Activated CD8-positive, alpha-beta memory T cell treated with anti-CD3 and anti-CD28 coated beads for 1 hour (primary cell): Measurements from ENCODE around the gene SMIM41.

Experiments used
- DNase-seq, 2 donors: peaks; one replicate each; pipeline ENCODE4 v3.0.0-alpha.2; 2020; ENCODE audit warnings: low read depth in 1 of 2; ENCODE audit errors: extremely low read depth in 1 of 2

Gene SMIM41

DNA sequence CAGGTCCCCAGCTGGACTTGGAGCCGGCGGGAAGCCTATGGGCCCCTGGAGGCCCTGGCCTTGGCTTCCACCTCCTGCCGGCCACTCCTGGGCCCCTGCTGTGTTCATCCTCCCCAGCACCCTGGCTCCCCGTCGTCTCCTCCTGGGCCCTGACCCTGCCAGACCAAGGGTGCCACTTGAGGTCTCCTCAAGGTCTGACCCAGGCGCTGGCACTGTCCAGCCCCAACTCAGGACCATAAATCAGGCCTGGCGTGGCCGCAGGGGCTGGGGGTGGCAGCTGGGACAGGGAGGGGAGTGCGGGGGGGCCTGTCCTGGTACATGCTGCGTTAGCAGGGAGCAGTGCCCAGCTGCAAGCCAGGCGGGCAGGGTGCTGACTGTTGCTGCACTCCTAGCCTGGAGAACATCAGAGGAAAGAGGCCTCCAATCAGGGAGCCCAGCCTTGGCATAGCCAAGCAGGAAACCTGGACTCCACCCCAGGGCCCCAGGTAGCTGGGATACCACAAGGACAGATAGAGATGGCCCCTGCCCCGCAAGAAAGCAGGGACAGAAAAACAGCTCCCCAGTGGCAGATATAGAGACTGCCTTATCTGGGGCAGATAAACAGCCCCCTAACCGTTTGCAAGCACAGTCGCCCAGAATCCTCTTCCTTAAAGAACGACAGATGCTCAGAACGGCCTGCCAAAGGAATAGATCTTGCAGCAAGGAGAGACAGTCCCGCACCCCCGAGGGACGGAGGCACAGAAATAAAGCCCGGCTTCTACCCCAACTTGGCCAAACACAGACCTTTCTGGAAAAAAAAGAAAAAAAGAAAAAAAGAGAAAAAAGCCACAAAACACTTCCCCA, 16.2 kb upstream of the SMIM41 start:
- DNase-seq: no peak

DNA sequence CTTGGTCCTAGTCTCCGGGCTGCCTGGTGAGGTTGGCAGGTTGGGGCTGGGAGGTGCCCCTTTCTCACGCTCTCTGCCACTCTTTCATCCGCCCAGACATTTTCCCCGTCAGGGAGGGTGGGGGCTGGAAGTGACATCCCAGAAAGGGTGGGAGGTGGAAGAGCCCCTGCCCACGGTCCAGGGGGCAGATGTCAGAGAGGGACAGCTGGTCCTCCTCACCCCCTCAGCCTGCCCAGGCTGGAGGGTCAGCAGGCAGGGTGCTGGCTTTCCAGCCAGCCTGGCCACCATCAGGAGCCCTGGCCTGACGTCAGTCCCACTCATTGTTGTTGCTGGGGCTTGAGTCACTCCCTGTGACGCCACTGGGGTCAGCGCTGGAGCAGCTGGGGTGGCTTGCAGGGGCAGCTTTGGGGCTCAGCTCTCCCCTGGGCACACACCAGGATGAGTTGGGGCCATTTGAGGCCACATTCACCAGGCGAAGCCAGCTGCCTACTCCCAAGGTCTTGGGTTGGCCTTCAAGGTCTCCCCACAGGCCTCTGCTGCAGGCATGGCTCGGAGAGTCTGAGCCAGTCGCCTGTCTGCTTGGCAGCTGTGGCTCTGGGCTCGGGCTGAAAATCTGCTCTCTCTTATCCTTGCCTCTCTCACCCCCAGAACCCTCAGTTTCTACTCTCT, 15.4 kb upstream of the SMIM41 start:
- no peak for DNase-seq

- no peak for DNase-seq
These were observed 13.0 kb upstream of the SMIM41 start for GRCh38 chr12:52066346-52067080.

DNA sequence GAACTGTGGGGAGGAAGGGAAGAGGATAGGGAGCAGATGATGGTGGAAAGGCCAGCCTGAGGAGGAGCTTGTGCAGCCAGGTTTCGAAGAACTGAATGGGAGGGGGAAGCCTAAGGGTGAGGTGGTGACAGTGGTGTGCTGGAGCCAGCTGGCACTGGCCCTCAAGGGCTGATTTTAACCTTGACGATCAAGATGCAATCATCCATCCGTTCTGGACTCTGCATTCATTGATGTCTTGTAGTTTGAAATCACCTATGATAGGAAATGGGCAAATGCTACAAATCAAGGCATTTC, 12.5 kb upstream of the SMIM41 start:
- no peak for DNase-seq

GRCh38 chr12:52069327-52070184, 9.9 kb upstream of the SMIM41 start, which contains the start of gene ATG101:
ATG101 (plus strand) TSS chr12:52069978; CDS start chr12:52073651, 3,673 bp downstream.
- peak; percentile 58 to 68 for DNase-seq

- DNase-seq: no peak
These were observed 9.1 kb upstream of the SMIM41 start for GRCh38 chr12:52070185-52070925.

GRCh38 chr12:52073531-52074381, 5.7 kb upstream of the SMIM41 start:
- no peak for DNase-seq

DNA sequence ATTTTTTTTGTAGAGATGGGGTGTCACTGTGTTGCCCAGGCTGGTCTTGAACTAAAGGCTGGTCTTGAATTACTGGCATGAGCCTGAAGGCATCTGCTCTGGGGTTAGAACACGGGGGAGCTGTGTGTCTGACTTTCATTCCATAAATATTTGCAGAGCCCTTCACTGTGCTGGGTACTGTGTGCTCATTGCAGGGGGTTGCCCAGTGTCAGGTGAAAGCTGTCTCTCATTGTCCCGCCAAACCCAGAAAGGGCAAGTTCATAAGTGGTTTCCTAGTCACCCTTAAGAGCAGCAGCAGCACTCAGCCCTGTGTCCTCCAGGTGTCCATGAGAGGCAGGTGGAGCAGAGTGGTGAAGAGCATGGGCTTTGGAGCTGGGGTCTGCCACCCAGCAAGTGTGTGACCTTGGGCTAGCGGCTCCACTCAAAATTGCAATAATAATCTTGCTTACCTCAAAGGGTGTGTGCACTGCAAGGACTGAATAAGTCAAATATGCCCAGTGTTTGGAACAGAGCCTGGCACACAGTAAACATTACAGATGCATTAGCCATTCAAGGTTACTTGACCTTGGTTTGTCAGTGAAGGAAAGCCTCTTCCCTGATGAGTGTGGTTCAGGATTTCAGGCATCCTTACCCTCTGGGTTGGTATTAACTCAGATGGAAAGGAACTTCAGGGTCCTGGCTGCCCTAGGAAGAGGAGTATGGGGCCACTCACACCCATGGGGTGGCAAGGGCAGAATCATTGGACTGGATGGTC, 4.4 kb upstream of the SMIM41 start:
- DNase-seq: no peak

GRCh38 chr12:52076811-52077210, 2.7 kb upstream of the SMIM41 start:
- no peak for DNase-seq

- DNase-seq: no peak
These were observed 1.2 kb upstream of the SMIM41 start for GRCh38 chr12:52078276-52078675.

- no peak for DNase-seq
These were observed 1.1 kb downstream of the SMIM41 start for GRCh38 chr12:52080403-52081251.

DNA sequence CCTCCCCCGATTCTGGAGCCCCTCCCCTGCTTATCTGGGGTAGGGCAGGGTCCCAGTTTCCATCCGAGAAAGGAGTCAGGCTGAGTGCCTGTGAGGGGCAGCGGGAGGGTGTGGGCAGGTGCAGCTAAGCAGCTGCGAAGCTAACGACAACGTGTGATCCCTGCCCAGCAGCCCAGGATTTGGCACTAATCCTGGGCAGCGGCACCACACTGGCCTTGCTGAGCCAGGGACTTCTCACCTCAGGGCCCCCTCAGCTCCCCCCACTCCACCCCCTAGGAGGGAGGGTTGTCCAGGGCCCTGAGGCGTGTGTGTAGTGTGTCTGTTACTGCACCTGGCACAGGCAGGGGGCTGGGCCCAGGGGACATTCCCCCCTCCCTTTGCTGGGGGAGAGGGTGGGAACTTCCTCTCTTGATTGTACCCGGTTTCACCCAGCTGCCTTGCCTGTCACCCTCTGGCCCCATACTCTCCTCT, 1.8 kb downstream of the SMIM41 start:
- no peak for DNase-seq

DNA sequence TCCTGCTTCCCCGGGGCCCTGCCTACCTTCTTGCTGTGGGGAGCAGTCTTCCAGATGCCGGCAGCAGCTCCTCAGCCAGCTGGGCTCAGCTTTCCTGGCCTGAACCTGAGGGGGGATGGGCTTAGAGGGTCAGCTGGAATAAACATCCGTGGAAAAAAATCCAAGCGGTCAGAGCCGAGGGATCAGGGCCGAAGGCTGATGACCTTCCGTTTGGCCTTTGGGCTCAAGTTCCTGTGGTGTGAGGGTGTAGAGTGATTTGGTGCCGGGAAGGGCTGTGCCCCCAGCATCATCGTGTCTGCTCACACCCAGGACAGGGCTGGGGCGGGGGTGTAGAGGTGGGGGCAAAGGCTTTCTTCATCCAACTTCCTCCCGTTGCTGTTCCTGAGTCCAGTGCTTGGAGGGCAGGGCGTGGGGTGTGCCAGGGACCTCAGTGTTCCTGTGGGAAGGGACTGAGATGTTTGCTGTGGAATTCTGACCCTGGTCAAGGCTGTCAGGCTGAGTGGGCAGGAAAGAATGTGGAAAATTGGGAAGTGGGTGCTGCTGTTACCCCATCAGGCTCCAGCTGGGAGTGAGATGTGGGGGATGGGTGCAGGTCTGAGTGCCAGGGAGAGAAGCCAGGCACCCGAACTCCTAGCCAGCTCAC, 2.6 kb downstream of the SMIM41 start:
- DNase-seq: no peak

- DNase-seq: no peak
These were observed 3.1 kb downstream of the SMIM41 start for GRCh38 chr12:52082669-52082987.

GRCh38 chr12:52082988-52083637, 3.6 kb downstream of the SMIM41 start:
- peak; percentile 31 to 58 for DNase-seq

GRCh38 chr12:52083638-52083996, 4.1 kb downstream of the SMIM41 start:
- DNase-seq: no peak
